ENCODE data around the gene CPAMD8. TPM values are rescaled to one million over a fixed set of nuclear protein-coding genes. Genes with fewer than 3 reads are reported as not detected.

Gene CPAMD8
- total RNA-seq, 1 donor from 2014 or later = 294 TPM

DNA sequence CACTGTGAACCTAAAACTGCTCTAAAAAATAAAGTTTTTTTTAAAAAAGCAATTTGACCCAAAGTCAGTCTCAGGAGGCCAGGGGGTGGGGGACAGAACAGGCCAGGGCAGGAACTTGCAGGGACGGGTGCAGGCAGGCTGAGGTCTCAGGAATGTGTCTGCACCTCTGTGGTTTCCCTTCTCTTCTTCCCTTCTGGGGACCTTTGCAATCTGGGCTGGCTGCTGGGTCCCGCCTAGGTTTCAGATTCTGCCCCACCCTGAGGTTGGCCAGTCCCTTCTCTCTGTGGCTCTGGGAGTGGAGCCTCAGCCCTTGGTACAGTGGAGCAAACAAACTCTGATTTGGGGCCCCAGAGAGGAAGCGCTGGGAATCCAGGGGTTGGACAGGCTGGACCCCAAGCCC lies 143.1 kb downstream of the CPAMD8 start:
- Mint-ChIP-seq H3K36me3 (ENCODE audit: unreplicated experiment) (peaks cover 18% of the 10 kb centered on the region), H3K27ac (ENCODE audit: unreplicated experiment) (no peak overlapping the region), H3K27me3 (ENCODE audit: unreplicated experiment) (no peaks in the 10 kb centered on the region), H3K4me3 (ENCODE audit: unreplicated experiment) (no peak overlapping the region), H3K9me3 (ENCODE audit: unreplicated experiment) (peaks cover 14% of the 10 kb centered on the region), H3K4me1 (ENCODE audit: unreplicated experiment) (peaks cover 5% of the 10 kb centered on the region)
- TF ChIP-seq, protein P1, sequence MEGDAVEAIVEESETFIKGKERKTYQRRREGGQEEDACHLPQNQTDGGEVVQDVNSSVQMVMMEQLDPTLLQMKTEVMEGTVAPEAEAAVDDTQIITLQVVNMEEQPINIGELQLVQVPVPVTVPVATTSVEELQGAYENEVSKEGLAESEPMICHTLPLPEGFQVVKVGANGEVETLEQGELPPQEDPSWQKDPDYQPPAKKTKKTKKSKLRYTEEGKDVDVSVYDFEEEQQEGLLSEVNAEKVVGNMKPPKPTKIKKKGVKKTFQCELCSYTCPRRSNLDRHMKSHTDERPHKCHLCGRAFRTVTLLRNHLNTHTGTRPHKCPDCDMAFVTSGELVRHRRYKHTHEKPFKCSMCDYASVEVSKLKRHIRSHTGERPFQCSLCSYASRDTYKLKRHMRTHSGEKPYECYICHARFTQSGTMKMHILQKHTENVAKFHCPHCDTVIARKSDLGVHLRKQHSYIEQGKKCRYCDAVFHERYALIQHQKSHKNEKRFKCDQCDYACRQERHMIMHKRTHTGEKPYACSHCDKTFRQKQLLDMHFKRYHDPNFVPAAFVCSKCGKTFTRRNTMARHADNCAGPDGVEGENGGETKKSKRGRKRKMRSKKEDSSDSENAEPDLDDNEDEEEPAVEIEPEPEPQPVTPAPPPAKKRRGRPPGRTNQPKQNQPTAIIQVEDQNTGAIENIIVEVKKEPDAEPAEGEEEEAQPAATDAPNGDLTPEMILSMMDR (IDR thresholded peaks at IDR 0.05) = no peak
- DNase-seq (ENCODE audit: extremely low spot score, unreplicated experiment) = no peak

DNA sequence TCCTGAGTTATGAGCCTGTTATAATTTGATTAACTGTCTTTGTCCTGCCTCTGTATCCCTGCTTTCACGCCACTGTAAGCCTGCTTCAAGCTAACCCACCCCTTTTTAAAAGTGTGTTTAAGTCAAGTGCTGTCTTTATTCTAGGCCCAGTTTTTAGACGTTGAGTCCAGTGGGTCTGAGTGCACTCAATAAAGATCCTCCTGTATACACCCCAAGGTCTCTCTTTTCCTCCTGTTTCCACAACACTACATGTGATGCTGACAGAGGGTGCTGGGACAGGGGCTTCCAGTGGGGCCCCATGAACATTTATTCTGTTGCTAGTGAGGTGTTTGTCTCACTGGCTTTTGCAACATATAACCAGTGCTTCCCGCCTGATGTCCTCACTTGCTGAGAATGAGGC lies 144.5 kb downstream of the CPAMD8 start:
- Mint-ChIP-seq H3K27me3 (ENCODE audit: unreplicated experiment) (no peaks in the 10 kb centered on the region), H3K9me3 (ENCODE audit: unreplicated experiment) (peaks cover 14% of the 10 kb centered on the region), H3K4me1 (ENCODE audit: unreplicated experiment) (peaks cover 2% of the 10 kb centered on the region), H3K4me3 (ENCODE audit: unreplicated experiment) (no peak overlapping the region), H3K27ac (ENCODE audit: unreplicated experiment) (no peak overlapping the region), H3K36me3 (ENCODE audit: unreplicated experiment) (peaks cover 22% of the 10 kb centered on the region)
- DNase-seq (ENCODE audit: extremely low spot score, unreplicated experiment) = no peak
- TF ChIP-seq, protein P1 (IDR thresholded peaks at IDR 0.05) = no peak

DNA sequence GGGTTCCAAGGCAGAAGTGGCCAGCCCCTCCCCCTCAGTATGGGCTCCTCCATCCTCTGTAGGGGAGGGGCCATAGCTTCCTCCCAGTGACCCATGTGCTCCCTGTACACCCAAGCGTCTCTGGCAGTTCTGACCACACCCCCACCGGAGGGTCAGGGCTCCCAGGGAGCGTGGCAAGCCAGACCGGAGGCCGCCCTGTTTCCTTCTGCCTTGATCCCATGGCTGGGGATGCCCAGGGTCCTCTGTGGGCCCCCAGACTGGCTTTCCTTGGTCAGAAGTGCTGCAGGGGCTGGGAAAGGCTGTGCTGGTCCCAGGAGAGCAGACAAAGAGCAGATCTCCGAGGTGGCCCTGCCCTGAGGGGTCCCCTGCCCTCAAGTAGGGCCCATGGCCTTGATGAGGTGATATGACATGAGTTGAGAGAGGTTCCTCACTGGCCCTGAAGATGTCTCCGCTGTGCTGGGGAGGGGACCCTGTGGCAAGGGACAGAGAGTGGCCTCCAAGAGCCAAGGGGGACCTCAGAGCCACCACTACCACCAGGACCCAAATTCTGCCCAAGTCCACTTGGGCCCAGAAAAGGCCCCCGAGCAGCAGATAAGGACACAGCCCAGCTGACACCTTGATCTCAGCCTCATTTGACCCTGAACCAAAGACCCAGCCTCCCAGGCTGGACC lies 145.6 kb downstream of the CPAMD8 start:
- Mint-ChIP-seq H3K27ac (ENCODE audit: unreplicated experiment) (no peak overlapping the region), H3K36me3 (ENCODE audit: unreplicated experiment) (peaks cover 30% of the 10 kb centered on the region), H3K9me3 (ENCODE audit: unreplicated experiment) (peaks cover 14% of the 10 kb centered on the region), H3K4me3 (ENCODE audit: unreplicated experiment) (no peak overlapping the region), H3K27me3 (ENCODE audit: unreplicated experiment) (no peaks in the 10 kb centered on the region), H3K4me1 (ENCODE audit: unreplicated experiment) (no peaks in the 10 kb centered on the region)
- DNase-seq (ENCODE audit: extremely low spot score, unreplicated experiment) = no peak
- TF ChIP-seq, protein P1 (IDR thresholded peaks at IDR 0.05) = no peak

DNA sequence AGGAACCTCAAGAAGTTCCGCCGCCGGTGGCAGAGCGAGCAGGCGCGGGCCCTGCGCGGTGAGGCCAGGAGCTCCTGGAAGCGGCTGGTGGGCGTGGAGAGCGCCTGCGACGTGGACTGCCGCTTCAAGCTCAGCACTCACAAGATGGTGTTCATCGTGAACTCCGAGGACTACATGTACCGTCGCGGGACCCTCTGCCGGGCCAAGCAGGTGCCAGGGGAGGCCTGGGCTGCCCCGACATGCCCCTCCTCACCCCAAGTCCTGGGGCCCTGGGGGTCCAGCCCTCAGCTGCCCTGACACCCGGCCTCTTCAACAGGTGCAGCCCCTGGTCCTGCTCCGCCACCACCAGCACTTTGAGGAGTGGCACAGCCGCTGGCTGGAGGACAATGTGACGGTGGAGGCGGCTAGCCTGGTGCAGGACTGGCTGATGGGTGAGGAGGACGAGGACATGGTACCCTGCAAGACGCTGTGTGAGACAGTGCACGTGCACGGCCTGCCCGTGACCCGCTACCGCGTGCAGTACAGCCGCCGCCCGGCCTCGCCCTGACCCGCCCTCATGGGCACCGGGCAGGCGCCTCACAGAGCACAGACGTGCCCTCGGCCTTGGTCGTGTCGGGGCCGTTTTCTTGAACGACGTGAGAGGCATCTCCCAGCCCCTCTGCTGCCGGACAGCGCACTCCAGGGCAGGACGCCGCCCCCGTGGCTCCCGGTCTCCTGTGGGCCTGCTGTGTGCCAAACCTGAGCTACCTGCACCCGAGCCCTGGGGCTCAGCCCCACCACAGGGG lies 148.2 kb downstream of the CPAMD8 start:
- DNase-seq (ENCODE audit: extremely low spot score, unreplicated experiment) = no peak
- peaks cover 14% of the 10 kb centered on the region for H3K9me3 Mint-ChIP-seq (ENCODE audit: unreplicated experiment)
- no peak overlapping the region for H3K27ac Mint-ChIP-seq (ENCODE audit: unreplicated experiment)
- no peak overlapping the region for H3K4me3 Mint-ChIP-seq (ENCODE audit: unreplicated experiment)
- H3K27me3 Mint-ChIP-seq (ENCODE audit: unreplicated experiment) = no peaks in the 10 kb centered on the region
- H3K4me1 Mint-ChIP-seq (ENCODE audit: unreplicated experiment) = peaks cover 4% of the 10 kb centered on the region
- TF ChIP-seq, protein P1 (IDR thresholded peaks at IDR 0.05) = no peak
- H3K36me3 Mint-ChIP-seq (ENCODE audit: unreplicated experiment) = peaks cover 40% of the 10 kb centered on the region

DNA sequence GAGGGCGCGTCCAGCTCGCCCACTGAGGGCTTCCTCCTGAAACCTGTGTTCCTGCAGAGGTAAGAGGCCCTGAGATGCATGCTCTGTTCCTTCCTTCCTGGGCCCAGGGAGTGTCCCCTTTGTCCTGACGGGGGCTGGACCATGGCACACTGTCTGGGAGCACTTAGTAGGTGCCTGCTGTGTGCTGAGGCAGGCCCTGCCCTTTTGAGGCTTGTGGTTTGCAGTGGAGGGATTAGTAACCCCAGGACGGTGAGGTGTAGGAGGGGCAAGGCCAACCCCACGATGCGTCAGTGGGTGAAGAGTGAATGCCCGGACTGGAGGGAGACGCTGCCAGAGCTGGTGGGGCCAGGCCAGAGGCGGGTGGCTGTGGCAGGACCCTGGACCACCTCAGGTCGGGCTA lies 149.0 kb downstream of the CPAMD8 start:
- peaks cover 14% of the 10 kb centered on the region for H3K9me3 Mint-ChIP-seq (ENCODE audit: unreplicated experiment)
- H3K4me3 Mint-ChIP-seq (ENCODE audit: unreplicated experiment) = no peak overlapping the region
- peaks cover 4% of the 10 kb centered on the region for H3K4me1 Mint-ChIP-seq (ENCODE audit: unreplicated experiment)
- no peak for DNase-seq (ENCODE audit: extremely low spot score, unreplicated experiment)
- TF ChIP-seq, protein P1 (IDR thresholded peaks at IDR 0.05) = no peak
- H3K36me3 Mint-ChIP-seq (ENCODE audit: unreplicated experiment) = peaks cover 44% of the 10 kb centered on the region
- H3K27me3 Mint-ChIP-seq (ENCODE audit: unreplicated experiment) = no peaks in the 10 kb centered on the region
- no peak overlapping the region for H3K27ac Mint-ChIP-seq (ENCODE audit: unreplicated experiment)

Measured in osteocyte (in vitro differentiated cells).